ENCODE measurements around the gene TCFL5. TPM values are rescaled to one million over a fixed set of nuclear protein-coding genes. Genes with fewer than 3 reads are reported as not detected.

Gene TCFL5
- total RNA-seq, 1 experiment from 2014 or later = 29.3 TPM

- Histone ChIP-seq H3K4me1 (replicated peaks; ENCODE audit: insufficient read depth) (peaks cover 14% of the 10 kb centered on the region), H3K27me3 (ENCODE audit: insufficient read depth, low read depth) (no peaks in the 10 kb centered on the region), H3K4me2 (no peak overlapping the region), H4K20me1 (ENCODE audit: insufficient read depth) (no peaks in the 10 kb centered on the region), H3F3A (ENCODE audit: insufficient read depth, low read depth) (peaks cover 12% of the 10 kb centered on the region; the same call in 1 of the 2 replicates), H3K9me3 (ENCODE audit: insufficient read depth, low read depth) (no peaks in the 10 kb centered on the region), H2AFZ (no peak overlapping the region), H3K79me2 (ENCODE audit: low read depth) (no peaks in the 10 kb centered on the region), H3K4me3 (no peak overlapping the region), H3K9me2 (ENCODE audit: insufficient read depth) (no peaks in the 10 kb centered on the region), H3K36me3 (ENCODE audit: low read depth) (no peaks in the 10 kb centered on the region), H3K27ac (no peak overlapping the region)
- TF ChIP-seq EZH2 (IDR thresholded peaks at IDR 0.05; ENCODE audit: low read depth) = no peak
- no peak for TF ChIP-seq CTCF (conservative IDR thresholded peaks at IDR 0.05)
- ChIA-PET POLR2A (ENCODE audit: unreplicated experiment) (no interaction called here), CTCF (no interaction called here)
- intact Hi-C loops (cut with micrococcal nuclease; ENCODE audit: unreplicated experiment) = no loop called here
- BruUV-seq (replicated peaks) = no TSS peak
- no peak for DNase-seq
Observed at GRCh38 chr20:62825986-62826645, 35.5 kb downstream of the TCFL5 start.

- CTCF ChIA-PET = interaction anchor here (0.6 kb wide), 1 partner anchor 542 kb away, joined by 3 read pairs; no protein-coding TSS in a partner anchor
- no peak overlapping the region for H3K4me3 ChIP-seq
- H3F3A ChIP-seq (ENCODE audit: insufficient read depth, low read depth) = peaks cover 11% of the 10 kb centered on the region; the same call in 1 of the 2 replicates
- intact Hi-C loops (cut with micrococcal nuclease; ENCODE audit: unreplicated experiment) = no loop called here
- no TSS peak for BruUV-seq (replicated peaks)
- peaks cover 12% of the 10 kb centered on the region for H3K4me1 ChIP-seq (replicated peaks; ENCODE audit: insufficient read depth)
- peak overlapping the region; percentile 51 for H3K4me2 ChIP-seq
- POLR2A ChIA-PET (ENCODE audit: unreplicated experiment) = interaction anchor here (0.7 kb wide), 2 partner anchors 183 to 1039 kb away, joined by 3 to 5 read pairs; partner anchors contain the start of gene TPD52L2
- H4K20me1 ChIP-seq (ENCODE audit: insufficient read depth) = no peaks in the 10 kb centered on the region
- H3K36me3 ChIP-seq (ENCODE audit: low read depth) = no peaks in the 10 kb centered on the region
- H3K9me3 ChIP-seq (ENCODE audit: insufficient read depth, low read depth) = no peaks in the 10 kb centered on the region
- no peak for DNase-seq
- H2AFZ ChIP-seq = no peak overlapping the region
- TF ChIP-seq CTCF (conservative IDR thresholded peaks at IDR 0.05) (no peak), EZH2 (IDR thresholded peaks at IDR 0.05; ENCODE audit: low read depth) (no peak)
- H3K27me3 ChIP-seq (ENCODE audit: insufficient read depth, low read depth) = no peaks in the 10 kb centered on the region
- no peaks in the 10 kb centered on the region for H3K9me2 ChIP-seq (ENCODE audit: insufficient read depth)
- H3K79me2 ChIP-seq (ENCODE audit: low read depth) = no peaks in the 10 kb centered on the region
- no peak overlapping the region for H3K27ac ChIP-seq
Observed at GRCh38 chr20:62825333-62825985, 36.2 kb downstream of the TCFL5 start.

- Histone ChIP-seq H3K9me2 (ENCODE audit: insufficient read depth) (no peaks in the 10 kb centered on the region), H3K4me2 (peak overlapping the region; percentile 94), H4K20me1 (ENCODE audit: insufficient read depth) (no peaks in the 10 kb centered on the region), H3K36me3 (ENCODE audit: low read depth) (no peaks in the 10 kb centered on the region), H3K9me3 (ENCODE audit: insufficient read depth, low read depth) (no peaks in the 10 kb centered on the region), H3F3A (ENCODE audit: insufficient read depth, low read depth) (peaks cover 18% of the 10 kb centered on the region; the same call in 1 of the 2 replicates), H2AFZ (no peak overlapping the region; the same call in 1 of the 2 replicates), H3K4me1 (replicated peaks; ENCODE audit: insufficient read depth) (peaks cover 19% of the 10 kb centered on the region), H3K79me2 (ENCODE audit: low read depth) (no peaks in the 10 kb centered on the region), H3K4me3 (peak overlapping the region; percentile 57), H3K27ac (no peak overlapping the region), H3K27me3 (ENCODE audit: insufficient read depth, low read depth) (no peaks in the 10 kb centered on the region)
- DNase-seq = peak in 1 of 2 experiments; percentile 67
- ChIA-PET POLR2A (ENCODE audit: unreplicated experiment) (interaction anchor here (0.5 to 0.7 kb wide), 7 partner anchors 11 to 1040 kb away, joined by 3 to 5 read pairs (median 3); partner anchors contain the start of genes LSM14B and TPD52L2), CTCF (interaction anchor here (0.6 kb wide), 1 partner anchor 543 kb away, joined by 3 read pairs; no protein-coding TSS in a partner anchor)
- intact Hi-C loops (cut with micrococcal nuclease; ENCODE audit: unreplicated experiment) = no loop called here
- no peak for TF ChIP-seq CTCF (conservative IDR thresholded peaks at IDR 0.05)
- no peak for TF ChIP-seq EZH2 (IDR thresholded peaks at IDR 0.05; ENCODE audit: low read depth)
- no TSS peak for BruUV-seq (replicated peaks)
Observed at GRCh38 chr20:62824476-62825332, 36.9 kb downstream of the TCFL5 start.
